ENCODE measurements around the gene ADGRA3.
"Not testable (repeated sequence)": the region's sequence is repeated elsewhere in the genome, so short reads cannot be mapped to it uniquely, and the experiment has no call there.

The ADGRA3 gene

DNA sequence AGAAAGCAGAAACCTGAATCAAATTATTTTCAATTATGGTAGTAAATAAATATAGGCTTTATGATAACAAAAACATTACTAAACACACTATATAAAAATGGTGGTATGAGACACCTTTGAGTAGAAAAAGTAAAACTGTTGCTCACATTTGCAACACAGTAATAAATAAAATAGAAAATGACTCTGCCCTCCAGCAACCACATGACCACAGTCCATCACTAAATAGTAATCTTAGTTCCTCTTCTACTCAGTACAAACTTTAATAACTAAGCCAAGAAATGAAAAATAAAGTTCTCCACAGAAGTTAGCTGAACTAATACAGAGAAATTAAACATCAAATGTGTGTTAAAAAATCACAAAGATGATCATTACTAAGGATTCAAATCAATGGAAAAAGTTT lies 108.5 kb downstream of the ADGRA3 start:
- TF ChIP-seq, protein P1, sequence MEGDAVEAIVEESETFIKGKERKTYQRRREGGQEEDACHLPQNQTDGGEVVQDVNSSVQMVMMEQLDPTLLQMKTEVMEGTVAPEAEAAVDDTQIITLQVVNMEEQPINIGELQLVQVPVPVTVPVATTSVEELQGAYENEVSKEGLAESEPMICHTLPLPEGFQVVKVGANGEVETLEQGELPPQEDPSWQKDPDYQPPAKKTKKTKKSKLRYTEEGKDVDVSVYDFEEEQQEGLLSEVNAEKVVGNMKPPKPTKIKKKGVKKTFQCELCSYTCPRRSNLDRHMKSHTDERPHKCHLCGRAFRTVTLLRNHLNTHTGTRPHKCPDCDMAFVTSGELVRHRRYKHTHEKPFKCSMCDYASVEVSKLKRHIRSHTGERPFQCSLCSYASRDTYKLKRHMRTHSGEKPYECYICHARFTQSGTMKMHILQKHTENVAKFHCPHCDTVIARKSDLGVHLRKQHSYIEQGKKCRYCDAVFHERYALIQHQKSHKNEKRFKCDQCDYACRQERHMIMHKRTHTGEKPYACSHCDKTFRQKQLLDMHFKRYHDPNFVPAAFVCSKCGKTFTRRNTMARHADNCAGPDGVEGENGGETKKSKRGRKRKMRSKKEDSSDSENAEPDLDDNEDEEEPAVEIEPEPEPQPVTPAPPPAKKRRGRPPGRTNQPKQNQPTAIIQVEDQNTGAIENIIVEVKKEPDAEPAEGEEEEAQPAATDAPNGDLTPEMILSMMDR (IDR thresholded peaks at IDR 0.05; ENCODE audit: control extremely low read depth, extremely low read depth, low read depth, missing control alignments) = no peak
- ChIA-PET CTCF (interaction anchor here (0.7 to 1.4 kb wide), 3 partner anchors 16 to 619 kb away, joined by 3 to 6 read pairs (median 4); no protein-coding TSS in a partner anchor), POLR2A (no interaction called here)
- no peak for DNase-seq (ENCODE audit: extremely low spot score)

DNA sequence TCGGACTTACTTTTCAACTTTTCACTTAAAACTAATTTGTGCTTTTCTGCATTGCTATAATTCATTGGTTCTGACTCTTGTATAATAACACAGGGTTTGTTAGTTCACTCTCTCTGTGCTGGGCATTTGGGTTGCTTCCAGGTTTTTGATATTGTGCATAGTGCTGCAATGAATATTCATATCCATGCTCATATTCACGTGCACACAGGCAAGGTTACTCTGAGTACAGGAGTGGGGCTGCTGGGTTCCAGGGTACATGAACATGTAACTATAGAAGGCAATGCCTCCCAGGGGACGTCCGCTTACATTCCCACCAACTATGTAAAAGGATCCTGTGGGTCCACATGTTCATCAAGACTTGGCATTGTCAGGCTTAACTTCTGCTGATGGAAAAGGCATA lies 117.2 kb downstream of the ADGRA3 start:
- ChIA-PET CTCF (no interaction called here), POLR2A (no interaction called here)
- TF ChIP-seq, protein P1 (IDR thresholded peaks at IDR 0.05; ENCODE audit: control extremely low read depth, extremely low read depth, low read depth, missing control alignments) = no peak
- no peak for DNase-seq (ENCODE audit: extremely low spot score)

DNA sequence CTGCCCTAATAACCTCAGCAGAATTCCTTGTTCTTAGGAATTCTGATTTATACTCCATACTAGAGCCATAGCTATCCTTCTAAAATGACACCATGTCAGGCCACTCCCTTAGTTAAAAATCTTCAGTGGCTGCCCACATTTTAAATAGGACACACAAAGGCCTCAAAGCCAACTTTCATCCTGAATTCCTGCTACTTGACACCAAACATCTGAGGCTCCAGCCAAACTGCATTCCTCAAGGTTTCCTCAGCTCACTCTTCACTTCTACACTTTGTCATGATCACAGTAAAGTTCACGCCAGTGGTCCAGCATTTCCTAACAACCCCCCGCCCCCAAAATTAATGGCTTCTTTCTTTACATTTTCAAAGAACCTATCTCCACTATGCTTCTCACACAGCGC lies 124.3 kb downstream of the ADGRA3 start:
- no peak for DNase-seq (ENCODE audit: extremely low spot score)
- TF ChIP-seq, protein P1 (IDR thresholded peaks at IDR 0.05; ENCODE audit: control extremely low read depth, extremely low read depth, low read depth, missing control alignments) = no peak
- ChIA-PET CTCF (interaction anchor here (1.1 to 7.8 kb wide), 4 partner anchors 15 to 602 kb away, joined by 3 to 241 read pairs (median 4); no protein-coding TSS in a partner anchor), POLR2A (no interaction called here)

DNA sequence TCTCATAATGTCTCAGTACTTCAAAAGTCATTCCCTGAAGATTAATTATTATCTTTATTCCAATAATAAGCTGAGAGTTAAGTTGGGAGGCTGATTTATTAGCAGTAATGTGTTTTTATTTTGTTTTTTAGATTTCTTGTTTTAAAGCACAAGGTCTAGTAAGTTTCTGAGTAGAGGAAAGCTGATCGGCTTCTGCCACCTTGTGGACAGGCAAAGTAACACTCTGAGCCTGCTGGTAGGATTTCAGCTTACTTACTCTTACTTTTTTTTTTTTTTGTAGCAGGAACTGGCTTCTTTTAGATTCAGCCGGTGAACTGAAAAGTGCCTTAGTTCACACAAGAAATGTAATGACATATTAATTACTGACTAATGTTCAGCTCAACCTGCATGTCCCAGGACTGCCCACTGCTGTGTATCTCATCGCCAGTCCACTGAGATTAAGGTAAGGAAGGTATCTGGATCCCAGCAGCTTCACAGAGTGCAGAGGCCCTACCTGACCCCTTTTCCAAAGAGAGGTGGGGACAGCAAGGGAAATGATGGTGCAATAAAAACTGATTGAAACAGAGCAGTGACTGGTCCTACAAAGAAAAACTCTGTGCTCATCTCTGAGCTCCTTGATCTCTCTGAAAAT lies 126.5 kb downstream of the ADGRA3 start:
- DNase-seq (ENCODE audit: extremely low spot score) = peak; percentile 26
- TF ChIP-seq, protein P1 (IDR thresholded peaks at IDR 0.05; ENCODE audit: control extremely low read depth, extremely low read depth, low read depth, missing control alignments) = peak; percentile 74
- ChIA-PET CTCF (interaction anchor here (0.8 to 7.8 kb wide), 27 partner anchors 9 to 625 kb away, joined by 3 to 241 read pairs (median 5); no protein-coding TSS in a partner anchor), POLR2A (interaction anchor here (0.5 to 1.1 kb wide), 2 partner anchors 600 to 1716 kb away, joined by 3 to 4 read pairs; no protein-coding TSS in a partner anchor)

DNA sequence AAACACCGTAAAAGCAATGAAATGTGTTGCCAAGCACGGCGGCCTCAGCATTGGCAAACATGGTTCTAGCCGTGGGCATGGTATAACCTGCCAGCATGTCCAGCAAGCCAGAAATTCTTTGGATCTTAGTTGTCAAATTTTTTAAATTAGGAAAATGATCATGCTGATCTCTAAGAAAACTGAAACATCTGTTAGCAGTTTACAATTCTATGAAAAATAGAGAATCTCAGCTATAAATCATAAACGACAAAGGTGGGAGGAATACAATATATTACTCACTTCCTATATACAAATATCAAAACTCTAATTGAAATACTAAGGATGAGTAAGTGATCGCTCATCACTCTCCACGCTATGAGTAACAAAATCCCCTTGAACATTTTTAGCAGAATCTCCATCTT lies 130.3 kb downstream of the ADGRA3 start:
- POLR2A ChIA-PET = no interaction called here
- DNase-seq (ENCODE audit: extremely low spot score) = no peak

DNA sequence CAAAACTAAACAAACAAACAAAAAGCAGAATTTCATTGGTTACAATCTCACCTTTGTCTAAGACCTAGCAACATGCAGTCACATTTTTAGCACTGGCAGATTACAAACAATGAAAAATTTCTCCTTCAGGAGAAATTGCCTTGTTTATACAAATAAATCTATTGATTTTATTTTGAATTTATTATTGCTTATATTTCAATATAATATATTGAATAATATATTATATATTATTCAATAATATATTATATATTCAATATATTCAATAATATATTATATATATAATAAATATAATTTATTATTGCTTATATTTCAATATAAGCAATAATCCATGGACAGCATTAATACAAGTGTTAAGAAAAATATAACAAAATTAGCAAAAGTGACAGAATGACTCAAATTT lies 131.7 kb downstream of the ADGRA3 start:
- ChIA-PET POLR2A (no interaction called here), CTCF (interaction anchor here (0.9 to 1.7 kb wide), 4 partner anchors 14 to 595 kb away, joined by 3 to 7 read pairs (median 4); no protein-coding TSS in a partner anchor)

More for the DNA sequence above, 130.3 kb downstream of the ADGRA3 start:
- CTCF ChIA-PET = interaction anchor here (2.7 to 7.8 kb wide), 2 partner anchors 10 to 596 kb away, joined by 7 to 241 read pairs; no protein-coding TSS in a partner anchor
- TF ChIP-seq, protein P1 (IDR thresholded peaks at IDR 0.05; ENCODE audit: control extremely low read depth, extremely low read depth, low read depth, missing control alignments) = no peak

DNA sequence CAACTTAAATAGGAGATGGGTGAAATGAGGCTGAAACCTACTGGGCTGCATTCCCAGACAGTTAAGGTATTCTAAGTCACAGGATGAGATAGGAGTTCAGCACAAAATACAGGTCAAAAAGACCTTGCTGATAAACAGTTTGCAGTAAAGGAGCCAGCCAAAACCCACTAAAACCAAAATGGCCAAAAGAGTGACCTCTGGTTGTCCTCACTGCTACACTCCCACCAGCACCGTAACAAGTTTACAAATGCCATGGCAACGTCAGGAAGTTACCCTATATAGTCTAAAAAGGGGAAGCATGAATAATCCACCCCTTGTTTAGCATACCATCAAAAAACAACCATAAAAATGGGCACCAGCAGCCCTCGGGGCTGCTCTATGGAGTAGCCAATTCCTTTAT lies 133.7 kb downstream of the ADGRA3 start:
- DNase-seq (ENCODE audit: extremely low spot score); CTCF ChIA-PET: not testable (repeated sequence)
- POLR2A ChIA-PET = interaction anchor here (0.6 kb wide), 1 partner anchor 1475 kb away, joined by 5 read pairs; no protein-coding TSS in a partner anchor

More for the DNA sequence above, 131.7 kb downstream of the ADGRA3 start:
- TF ChIP-seq, protein P1 (IDR thresholded peaks at IDR 0.05; ENCODE audit: control extremely low read depth, extremely low read depth, low read depth, missing control alignments) = no peak
- no peak for DNase-seq (ENCODE audit: extremely low spot score)
